ENCODE measurements around the gene SCGB2B2. TPM values are rescaled to one million over a fixed set of nuclear protein-coding genes. Genes with fewer than 3 reads are reported as not detected.

Gene SCGB2B2
- total and polyA plus RNA-seq, 7 donors = 0.49 to 1.7 (median 0.71) TPM; not detected in 2

GRCh38 chr19:34651747-34652146 is 25.2 kb downstream of the SCGB2B2 start:
- no peaks in the 10 kb centered on the region for H3K4me1 ChIP-seq
- no peak for TF ChIP-seq EP300 (IDR thresholded peaks at IDR 0.05)
- no peak for TF ChIP-seq CTCF (IDR thresholded peaks at IDR 0.05)
- TF ChIP-seq POLR2AphosphoS5 (IDR thresholded peaks at IDR 0.05) = no peak
- TF ChIP-seq POLR2A (IDR thresholded peaks at IDR 0.05) = no peak
- H3K27ac ChIP-seq = no peak overlapping the region
- intact Hi-C loops (cut with DNase I) = no loop called here
- H3K36me3 ChIP-seq = no peaks in the 10 kb centered on the region
- 75 to 76% methylated on average over 2 of the region's 2 CpGs for WGBS, 2 donors
- no peak overlapping the region for H3K4me3 ChIP-seq
- H3K27me3 ChIP-seq = no peaks in the 10 kb centered on the region
- no peak for DNase-seq
- peaks cover 0 to 3% (median 1%) of the 10 kb centered on the region in 4 donors for H3K9me3 ChIP-seq

DNA sequence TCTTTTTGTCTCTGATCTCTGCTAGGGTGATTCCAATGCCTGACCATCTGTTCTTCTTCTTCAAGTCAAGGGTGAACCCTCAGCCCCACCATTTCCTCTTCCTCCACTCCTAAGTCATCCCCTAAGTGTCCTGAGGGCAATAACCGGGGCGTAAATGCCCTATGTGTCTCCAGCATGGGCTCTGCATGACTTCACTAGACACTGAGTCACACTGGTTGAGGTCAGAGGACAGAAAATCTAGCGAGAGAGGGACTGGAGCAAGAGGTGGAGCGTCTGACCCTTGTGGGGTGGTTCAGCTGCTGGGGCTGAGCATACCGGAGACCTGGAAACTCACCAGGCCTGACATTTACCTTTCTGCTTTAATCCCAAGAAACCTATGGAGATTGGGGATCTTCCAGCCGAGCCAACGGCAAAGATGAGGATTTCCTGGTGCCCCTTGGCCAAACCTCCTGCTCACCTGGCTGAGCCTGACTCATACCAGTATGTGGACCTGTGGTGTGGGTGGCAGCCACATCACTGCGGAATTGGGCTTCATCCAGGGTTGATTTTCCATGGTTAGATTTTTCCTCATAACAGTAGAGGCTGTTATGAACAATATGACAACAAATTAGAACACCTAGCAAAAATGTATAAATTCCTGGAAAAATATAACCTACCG is 26.9 kb downstream of the SCGB2B2 start:
- Histone ChIP-seq H3K36me3 (no peaks in the 10 kb centered on the region), H3K27me3 (no peaks in the 10 kb centered on the region), H3K27ac (no peak overlapping the region), H3K9me3 (peaks cover 0 to 3% (median 0%) of the 10 kb centered on the region in 4 donors), H3K4me3 (no peak overlapping the region), H3K4me1 (no peaks in the 10 kb centered on the region)
- 87 to 95% methylated on average over 9 of the region's 9 CpGs for WGBS, 2 donors
- intact Hi-C loops (cut with DNase I) = no loop called here
- no peak for DNase-seq
- TF ChIP-seq EP300 (IDR thresholded peaks at IDR 0.05) = no peak

DNA sequence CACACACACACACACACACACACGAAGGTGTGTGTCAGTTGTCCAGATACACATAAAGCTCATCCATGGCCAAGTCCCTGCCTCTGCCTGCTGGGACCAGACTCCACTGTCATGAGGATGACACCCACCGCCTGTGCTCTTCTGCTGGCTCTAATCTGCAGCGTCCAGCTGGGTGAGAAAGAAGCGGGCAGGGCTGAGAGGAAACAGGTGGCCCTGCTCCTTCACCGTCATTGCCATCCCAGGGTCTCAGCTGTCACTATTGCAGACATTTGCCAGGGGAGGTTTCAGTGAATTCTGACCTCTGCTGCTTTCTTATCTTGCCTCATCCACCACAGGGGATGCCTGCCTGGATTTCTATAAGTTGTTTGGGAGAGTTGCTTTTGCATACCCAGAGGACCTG is 31.4 kb downstream of the SCGB2B2 start:
- no peaks in the 10 kb centered on the region for H3K9me3 ChIP-seq
- H3K4me1 ChIP-seq = no peaks in the 10 kb centered on the region
- TF ChIP-seq EP300 (IDR thresholded peaks at IDR 0.05) (no peak), POLR2A (IDR thresholded peaks at IDR 0.05) (no peak)
- WGBS, 2 donors = 60 to 72% methylated on average over 5 of the region's 5 CpGs
- no peaks in the 10 kb centered on the region for H3K27me3 ChIP-seq
- H3K4me3 ChIP-seq = no peak overlapping the region
- no peak for DNase-seq
- intact Hi-C loops (cut with DNase I) = no loop called here
- H3K27ac ChIP-seq = no peak overlapping the region
- H3K36me3 ChIP-seq = no peaks in the 10 kb centered on the region

- no peaks in the 10 kb centered on the region for H3K27me3 ChIP-seq
- H3K9me3 ChIP-seq = no peaks in the 10 kb centered on the region
- intact Hi-C loops (cut with DNase I) = no loop called here
- H3K4me3 ChIP-seq = no peak overlapping the region
- no peaks in the 10 kb centered on the region for H3K4me1 ChIP-seq
- no peak for DNase-seq
- TF ChIP-seq EP300 (IDR thresholded peaks at IDR 0.05) (no peak), CTCF (IDR thresholded peaks at IDR 0.05) (no peak), POLR2A (IDR thresholded peaks at IDR 0.05) (no peak), POLR2AphosphoS5 (IDR thresholded peaks at IDR 0.05) (no peak)
- no peak overlapping the region for H3K27ac ChIP-seq
- 66 to 70% methylated on average over 10 of the region's 10 CpGs for WGBS, 2 donors
- no peaks in the 10 kb centered on the region for H3K36me3 ChIP-seq
These were observed 31.9 kb downstream of the SCGB2B2 start for GRCh38 chr19:34644991-34645461.

GRCh38 chr19:34642241-34642640 is 34.7 kb downstream of the SCGB2B2 start:
- intact Hi-C loops (cut with DNase I) = no loop called here
- no peak overlapping the region for H3K4me3 ChIP-seq
- DNase-seq = no peak
- 82 to 89% methylated on average over 4 of the region's 4 CpGs for WGBS, 2 donors
- H3K36me3 ChIP-seq = no peaks in the 10 kb centered on the region
- H3K9me3 ChIP-seq = no peaks in the 10 kb centered on the region
- no peak overlapping the region for H3K27ac ChIP-seq
- no peaks in the 10 kb centered on the region for H3K4me1 ChIP-seq
- H3K27me3 ChIP-seq = no peaks in the 10 kb centered on the region
- TF ChIP-seq CTCF (IDR thresholded peaks at IDR 0.05) = no peak
- no peak for TF ChIP-seq EP300 (IDR thresholded peaks at IDR 0.05)
- TF ChIP-seq POLR2A (IDR thresholded peaks at IDR 0.05) = no peak
- no peak for TF ChIP-seq POLR2AphosphoS5 (IDR thresholded peaks at IDR 0.05)

Data from sigmoid colon (tissue), 7 donors.